Neural cell (in vitro differentiated cells): ENCODE data around the gene CEP120.

Experiments used
- CTCF ChIP-seq: fragments of 450-650 bp; IDR thresholded peaks from 2 replicates; pipeline ENCODE4 v1.5.1; 2014; ENCODE audit warnings: antibody characterized with exemption, mild to moderate bottlenecking, moderate library complexity; ENCODE audit not compliant: poor library complexity, severe bottlenecking
- EP300 ChIP-seq: fragments of 450-650 bp; conservative IDR thresholded peaks from 2 replicates; pipeline ENCODE4 v1.6.1; 2014; ENCODE audit warnings: antibody characterized with exemption, mild to moderate bottlenecking, moderate library complexity; ENCODE audit not compliant: poor library complexity, severe bottlenecking
- EZH2 ChIP-seq: fragments of 200-600, 300-800 bp; shearing (Covaris generic), sonication (generic); IDR thresholded peaks from 2 replicates; pipeline ENCODE4 v1.6.1; 2014; ENCODE audit warnings: antibody characterized with exemption, low read length, borderline replicate concordance, mild to moderate bottlenecking; ENCODE audit not compliant: insufficient read depth, poor library complexity, severe bottlenecking
- POLR2AphosphoS5 ChIP-seq: IDR thresholded peaks from 2 replicates; pipeline ENCODE4 v1.6.1; 2012
- RAD21 ChIP-seq: fragments of 450-650 bp; conservative IDR thresholded peaks from 2 replicates; pipeline ENCODE4 v1.6.1; 2014; ENCODE audit warnings: antibody characterized with exemption, mild to moderate bottlenecking, moderate library complexity

- TF ChIP-seq RAD21 (no peak), EP300 (no peak), CTCF (no peak), EZH2 (no peak), POLR2AphosphoS5 (no peak)
These were observed 72.0 kb downstream of the CEP120 start for GRCh38 chr5:123351240-123351639.
